Measurements from ENCODE around the gene CREM.
A peak's percentile ranks its signal among the peaks of the same experiment; 100 is the strongest.

Gene CREM

GRCh38 chr10:35192645-35193249, 66.1 kb downstream of the CREM start:
- H3K27me3 ChIP-seq (ENCODE audit: insufficient read depth, insufficient read length): no peaks in the 10 kb centered on the region
- H3K4me3 ChIP-seq (ENCODE audit: insufficient read length, low read depth): no peak overlapping the region
- H3K9me3 ChIP-seq (ENCODE audit: insufficient read depth, low read length): peaks cover 5% of the 10 kb centered on the region; the same call in 1 of the 2 replicates
- no peak overlapping the region for H3K9ac ChIP-seq (ENCODE audit: insufficient read length, low read depth)
- no peaks in the 10 kb centered on the region for H3K4me1 ChIP-seq (ENCODE audit: insufficient read depth, insufficient read length)
- no peak for DNase-seq (ENCODE audit: low read depth, low spot score)
- no peak for TF ChIP-seq SUZ12 (IDR thresholded peaks at IDR 0.05; ENCODE audit: extremely low read depth, insufficient read depth, insufficient read length)
- no peak for TF ChIP-seq YY1 (IDR thresholded peaks at IDR 0.05; ENCODE audit: insufficient read depth, insufficient read length)
- no peak for TF ChIP-seq ZNF274 (IDR thresholded peaks at IDR 0.05; ENCODE audit: low read depth, low read length)
- H3K36me3 ChIP-seq (ENCODE audit: insufficient read depth, insufficient read length, low read length): no peaks in the 10 kb centered on the region

- no peaks in the 10 kb centered on the region for H3K36me3 ChIP-seq (ENCODE audit: insufficient read depth, insufficient read length, low read length)
- peaks cover 5% of the 10 kb centered on the region; the same call in 1 of the 2 replicates for H3K9me3 ChIP-seq (ENCODE audit: insufficient read depth, low read length)
- no peaks in the 10 kb centered on the region for H3K27me3 ChIP-seq (ENCODE audit: insufficient read depth, insufficient read length)
- no peak for DNase-seq (ENCODE audit: low read depth, low spot score)
- no peaks in the 10 kb centered on the region for H3K4me1 ChIP-seq (ENCODE audit: insufficient read depth, insufficient read length)
- no peak overlapping the region for H3K9ac ChIP-seq (ENCODE audit: insufficient read length, low read depth)
- no peak overlapping the region for H3K4me3 ChIP-seq (ENCODE audit: insufficient read length, low read depth)
- TF ChIP-seq SUZ12 (IDR thresholded peaks at IDR 0.05; ENCODE audit: extremely low read depth, insufficient read depth, insufficient read length): no peak
- TF ChIP-seq ZNF274 (IDR thresholded peaks at IDR 0.05; ENCODE audit: low read depth, low read length): no peak
- TF ChIP-seq YY1 (IDR thresholded peaks at IDR 0.05; ENCODE audit: insufficient read depth, insufficient read length): no peak
Observed at GRCh38 chr10:35194471-35194870, 67.8 kb downstream of the CREM start.

GRCh38 chr10:35194906-35195305, 68.3 kb downstream of the CREM start:
- no peak overlapping the region for H3K9ac ChIP-seq (ENCODE audit: insufficient read length, low read depth)
- DNase-seq (ENCODE audit: low read depth, low spot score): no peak
- H3K9me3 ChIP-seq (ENCODE audit: insufficient read depth, low read length): peaks cover 5% of the 10 kb centered on the region; the same call in 1 of the 2 replicates
- no peak for TF ChIP-seq SUZ12 (IDR thresholded peaks at IDR 0.05; ENCODE audit: extremely low read depth, insufficient read depth, insufficient read length)
- no peak for TF ChIP-seq YY1 (IDR thresholded peaks at IDR 0.05; ENCODE audit: insufficient read depth, insufficient read length)
- TF ChIP-seq ZNF274 (IDR thresholded peaks at IDR 0.05; ENCODE audit: low read depth, low read length): no peak
- H3K27me3 ChIP-seq (ENCODE audit: insufficient read depth, insufficient read length): no peaks in the 10 kb centered on the region
- H3K36me3 ChIP-seq (ENCODE audit: insufficient read depth, insufficient read length, low read length): no peaks in the 10 kb centered on the region
- no peak overlapping the region for H3K4me3 ChIP-seq (ENCODE audit: insufficient read length, low read depth)
- no peaks in the 10 kb centered on the region for H3K4me1 ChIP-seq (ENCODE audit: insufficient read depth, insufficient read length)

DNA sequence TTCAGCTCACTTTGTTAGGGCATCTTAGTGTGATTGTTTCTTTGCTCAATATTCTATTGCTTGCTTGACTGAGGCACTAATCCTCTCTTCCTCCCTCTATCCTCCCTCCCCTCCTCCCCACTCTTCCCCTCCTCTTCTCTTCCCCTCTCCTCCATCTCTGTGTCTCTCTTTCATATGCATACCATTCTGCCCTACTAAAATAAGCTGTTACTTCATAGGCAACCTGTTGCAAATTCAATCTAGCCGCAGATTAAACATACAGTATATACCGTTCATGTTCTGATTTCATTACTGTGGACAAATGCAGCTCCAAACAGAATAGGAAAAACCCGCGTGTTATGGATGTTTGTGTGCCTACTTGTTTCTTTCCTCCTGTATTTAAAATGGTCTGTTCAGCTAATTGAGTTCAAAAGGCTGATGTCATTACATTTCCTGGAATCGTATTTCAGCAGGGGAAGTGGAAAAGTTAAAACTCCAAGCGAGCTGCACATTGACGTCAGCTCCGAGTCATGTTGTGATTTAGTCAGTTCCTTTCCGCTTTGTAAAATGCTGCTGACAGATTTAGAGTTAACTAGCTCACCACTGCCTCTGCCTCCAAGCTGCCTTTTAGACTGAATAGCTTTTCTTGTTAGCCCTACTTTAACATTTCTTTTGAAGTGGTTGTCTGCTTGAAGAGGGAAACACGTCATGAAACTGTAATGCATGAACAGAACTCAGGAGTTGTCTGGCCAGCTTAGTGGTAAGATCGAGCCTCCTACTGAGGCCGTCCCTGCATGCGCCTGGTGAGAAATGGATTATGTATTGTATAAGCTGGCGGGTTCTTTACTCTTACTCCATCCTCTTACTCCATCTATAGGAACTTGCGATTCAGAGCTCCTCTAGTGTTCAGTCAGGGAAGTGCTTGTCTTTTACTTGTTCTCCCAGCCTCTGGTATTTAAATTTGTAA, 69.0 kb downstream of the CREM start:
- peaks cover 5% of the 10 kb centered on the region; the same call in 1 of the 2 replicates for H3K9me3 ChIP-seq (ENCODE audit: insufficient read depth, low read length)
- peak overlapping the region; percentile 10 for H3K9ac ChIP-seq (ENCODE audit: insufficient read length, low read depth)
- TF ChIP-seq YY1 (IDR thresholded peaks at IDR 0.05; ENCODE audit: insufficient read depth, insufficient read length) (no peak), ZNF274 (IDR thresholded peaks at IDR 0.05; ENCODE audit: low read depth, low read length) (no peak), SUZ12 (IDR thresholded peaks at IDR 0.05; ENCODE audit: extremely low read depth, insufficient read depth, insufficient read length) (no peak)
- no peaks in the 10 kb centered on the region for H3K36me3 ChIP-seq (ENCODE audit: insufficient read depth, insufficient read length, low read length)
- no peak for DNase-seq (ENCODE audit: low read depth, low spot score)
- H3K4me1 ChIP-seq (ENCODE audit: insufficient read depth, insufficient read length): no peaks in the 10 kb centered on the region
- H3K4me3 ChIP-seq (ENCODE audit: insufficient read length, low read depth): no peak overlapping the region
- no peaks in the 10 kb centered on the region for H3K27me3 ChIP-seq (ENCODE audit: insufficient read depth, insufficient read length)

GRCh38 chr10:35200487-35200886, 73.8 kb downstream of the CREM start:
- Histone ChIP-seq H3K4me1 (ENCODE audit: insufficient read depth, insufficient read length) (no peaks in the 10 kb centered on the region), H3K9me3 (ENCODE audit: insufficient read depth, low read length) (no peaks in the 10 kb centered on the region), H3K36me3 (ENCODE audit: insufficient read depth, insufficient read length, low read length) (no peaks in the 10 kb centered on the region), H3K9ac (ENCODE audit: insufficient read length, low read depth) (no peak overlapping the region), H3K27me3 (ENCODE audit: insufficient read depth, insufficient read length) (no peaks in the 10 kb centered on the region), H3K4me3 (ENCODE audit: insufficient read length, low read depth) (no peak overlapping the region)
- no peak for TF ChIP-seq YY1 (IDR thresholded peaks at IDR 0.05; ENCODE audit: insufficient read depth, insufficient read length)
- no peak for TF ChIP-seq ZNF274 (IDR thresholded peaks at IDR 0.05; ENCODE audit: low read depth, low read length)
- TF ChIP-seq SUZ12 (IDR thresholded peaks at IDR 0.05; ENCODE audit: extremely low read depth, insufficient read depth, insufficient read length): no peak
- no peak for DNase-seq (ENCODE audit: low read depth, low spot score)

DNA sequence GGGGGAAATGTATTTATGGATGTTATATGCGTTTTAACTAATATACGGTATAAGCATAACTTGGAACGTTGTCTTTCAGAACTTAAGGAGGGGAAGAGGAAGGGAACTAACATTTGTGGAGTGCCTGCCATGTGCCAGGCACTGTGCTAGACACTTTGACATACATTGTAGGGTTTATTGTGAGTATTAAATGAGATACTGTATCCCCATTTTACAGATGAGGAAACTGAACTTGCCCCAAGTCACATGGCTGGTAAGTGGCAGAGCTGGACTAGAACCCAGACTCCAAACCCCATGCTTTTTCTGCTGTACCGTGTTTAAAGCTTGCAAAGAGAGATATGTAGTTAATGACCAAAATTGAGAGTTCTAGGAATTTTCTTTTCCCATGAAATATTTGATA, 74.6 kb downstream of the CREM start:
- H3K36me3 ChIP-seq (ENCODE audit: insufficient read depth, insufficient read length, low read length): no peaks in the 10 kb centered on the region
- H3K4me3 ChIP-seq (ENCODE audit: insufficient read length, low read depth): no peak overlapping the region
- H3K9ac ChIP-seq (ENCODE audit: insufficient read length, low read depth): no peak overlapping the region
- no peak for DNase-seq (ENCODE audit: low read depth, low spot score)
- TF ChIP-seq SUZ12 (IDR thresholded peaks at IDR 0.05; ENCODE audit: extremely low read depth, insufficient read depth, insufficient read length): no peak
- no peak for TF ChIP-seq YY1 (IDR thresholded peaks at IDR 0.05; ENCODE audit: insufficient read depth, insufficient read length)
- no peak for TF ChIP-seq ZNF274 (IDR thresholded peaks at IDR 0.05; ENCODE audit: low read depth, low read length)
- H3K9me3 ChIP-seq (ENCODE audit: insufficient read depth, low read length): no peaks in the 10 kb centered on the region
- H3K27me3 ChIP-seq (ENCODE audit: insufficient read depth, insufficient read length): no peaks in the 10 kb centered on the region
- no peaks in the 10 kb centered on the region for H3K4me1 ChIP-seq (ENCODE audit: insufficient read depth, insufficient read length)

- no peaks in the 10 kb centered on the region for H3K36me3 ChIP-seq (ENCODE audit: insufficient read depth, insufficient read length, low read length)
- H3K4me3 ChIP-seq (ENCODE audit: insufficient read length, low read depth): no peak overlapping the region
- no peak overlapping the region for H3K9ac ChIP-seq (ENCODE audit: insufficient read length, low read depth)
- H3K9me3 ChIP-seq (ENCODE audit: insufficient read depth, low read length): no peaks in the 10 kb centered on the region
- TF ChIP-seq ZNF274 (IDR thresholded peaks at IDR 0.05; ENCODE audit: low read depth, low read length) (no peak), YY1 (IDR thresholded peaks at IDR 0.05; ENCODE audit: insufficient read depth, insufficient read length) (no peak), SUZ12 (IDR thresholded peaks at IDR 0.05; ENCODE audit: extremely low read depth, insufficient read depth, insufficient read length) (no peak)
- no peaks in the 10 kb centered on the region for H3K4me1 ChIP-seq (ENCODE audit: insufficient read depth, insufficient read length)
- no peaks in the 10 kb centered on the region for H3K27me3 ChIP-seq (ENCODE audit: insufficient read depth, insufficient read length)
- no peak for DNase-seq (ENCODE audit: low read depth, low spot score)
Observed at GRCh38 chr10:35202050-35202449, 75.4 kb downstream of the CREM start.

Data from NT2/D1 (cell line).